Peyer's patch (tissue), 4 donors: ENCODE data around the gene PPOX.

Source experiments
- POLR2A ChIP-seq, 2 donors: fragments of 450-650 bp; IDR thresholded peaks; one replicate each; pipeline ENCODE4 v1.5.1; 2017; ENCODE audit warnings: antibody characterized with exemption in 2 of 2, mild to moderate bottlenecking in 2 of 2, moderate library complexity in 2 of 2
- TF ChIP-seq, protein P1 (sequence below), 6 experiments: fragments of 450-650 bp in 4 of 6; fragments of 200-600 bp in 2 of 6; sonication (generic) in 1 of 6; IDR thresholded peaks; one replicate each; pipeline ENCODE4 v1.5.1; 2017 to 2019; ENCODE audit warnings: antibody characterized with exemption in 6 of 6, mild to moderate bottlenecking in 3 of 6, moderate library complexity in 1 of 6

DNA sequence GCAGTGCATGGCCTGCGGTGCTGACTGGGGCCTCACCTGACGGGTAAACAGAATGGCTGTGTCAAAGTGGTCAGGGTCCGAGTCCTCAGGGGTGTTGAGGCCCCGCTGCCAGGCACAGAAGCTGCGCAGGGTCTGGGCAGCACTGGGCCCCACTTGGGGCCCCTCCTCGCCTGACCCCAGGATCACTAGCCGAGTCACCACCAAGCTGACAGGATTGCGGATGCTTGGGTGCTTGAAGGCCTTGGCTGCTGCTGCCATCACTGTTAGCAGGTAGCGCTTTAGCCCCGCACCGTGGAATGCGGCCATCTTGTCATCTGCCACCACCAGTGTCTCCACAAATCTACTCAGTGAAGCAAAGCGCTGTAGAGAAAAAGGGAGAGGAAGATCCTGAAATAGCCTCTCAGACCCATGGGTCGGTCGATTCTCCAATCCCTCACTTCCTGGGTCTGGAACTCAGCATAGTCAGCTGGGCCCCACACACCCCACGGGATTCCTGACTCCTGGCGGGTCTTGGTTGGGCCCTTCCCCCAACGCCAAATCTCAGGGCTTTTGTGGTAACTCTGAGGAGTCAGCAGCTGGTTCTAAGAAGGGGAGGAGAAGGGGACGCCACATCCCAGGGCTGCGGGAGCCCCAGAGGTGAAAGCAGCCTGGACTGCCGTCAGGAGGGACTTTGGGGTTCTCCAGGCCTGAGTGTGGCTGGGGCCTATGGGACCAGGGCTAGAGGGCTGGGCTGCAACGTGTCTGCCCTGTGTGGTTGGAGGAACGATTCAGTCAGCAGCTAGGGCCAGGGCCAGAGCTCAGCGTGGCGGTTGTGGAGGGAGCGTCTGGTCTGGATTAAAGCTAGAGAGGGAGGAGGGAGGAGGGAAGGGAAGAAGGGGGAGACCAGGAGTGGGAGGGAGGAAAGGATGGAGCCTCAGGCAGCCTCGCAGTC, 30.6 kb downstream of the PPOX start:
- TF ChIP-seq POLR2A (IDR thresholded peaks at IDR 0.05): no peak
- TF ChIP-seq, protein P1, sequence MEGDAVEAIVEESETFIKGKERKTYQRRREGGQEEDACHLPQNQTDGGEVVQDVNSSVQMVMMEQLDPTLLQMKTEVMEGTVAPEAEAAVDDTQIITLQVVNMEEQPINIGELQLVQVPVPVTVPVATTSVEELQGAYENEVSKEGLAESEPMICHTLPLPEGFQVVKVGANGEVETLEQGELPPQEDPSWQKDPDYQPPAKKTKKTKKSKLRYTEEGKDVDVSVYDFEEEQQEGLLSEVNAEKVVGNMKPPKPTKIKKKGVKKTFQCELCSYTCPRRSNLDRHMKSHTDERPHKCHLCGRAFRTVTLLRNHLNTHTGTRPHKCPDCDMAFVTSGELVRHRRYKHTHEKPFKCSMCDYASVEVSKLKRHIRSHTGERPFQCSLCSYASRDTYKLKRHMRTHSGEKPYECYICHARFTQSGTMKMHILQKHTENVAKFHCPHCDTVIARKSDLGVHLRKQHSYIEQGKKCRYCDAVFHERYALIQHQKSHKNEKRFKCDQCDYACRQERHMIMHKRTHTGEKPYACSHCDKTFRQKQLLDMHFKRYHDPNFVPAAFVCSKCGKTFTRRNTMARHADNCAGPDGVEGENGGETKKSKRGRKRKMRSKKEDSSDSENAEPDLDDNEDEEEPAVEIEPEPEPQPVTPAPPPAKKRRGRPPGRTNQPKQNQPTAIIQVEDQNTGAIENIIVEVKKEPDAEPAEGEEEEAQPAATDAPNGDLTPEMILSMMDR (IDR thresholded peaks at IDR 0.05): no peak
